HG03095 (cell line): ENCODE results near the gene AANAT.

Source experiments
- ATAC-seq: cut with Tn5 transposase; IDR thresholded peaks from one replicate; pipeline ENCODE4 v1.9.1; 2021; ENCODE audit warnings: moderate library complexity; ENCODE audit not compliant: unreplicated experiment

AANAT gene

GRCh38 chr17:76485569-76485968, 18.2 kb downstream of the AANAT start:
- no peak for ATAC-seq

- no peak for ATAC-seq
These were observed 20.2 kb downstream of the AANAT start for GRCh38 chr17:76487451-76488192.

- ATAC-seq, result no peak
These were observed 22.8 kb downstream of the AANAT start for GRCh38 chr17:76490112-76490710.

- no peak for ATAC-seq
These were observed 24.1 kb downstream of the AANAT start for GRCh38 chr17:76491271-76492122.

- ATAC-seq, result no peak
These were observed 25.0 kb downstream of the AANAT start for GRCh38 chr17:76492123-76492988.

GRCh38 chr17:76492989-76493501, 25.6 kb downstream of the AANAT start:
- ATAC-seq, result no peak

- no peak for ATAC-seq
These were observed 26.2 kb downstream of the AANAT start for GRCh38 chr17:76493505-76494167.

GRCh38 chr17:76495663-76496400, 28.4 kb downstream of the AANAT start:
- no peak for ATAC-seq

GRCh38 chr17:76496464-76496863, 29.1 kb downstream of the AANAT start:
- no peak for ATAC-seq

- no peak for ATAC-seq
These were observed 30.2 kb downstream of the AANAT start for GRCh38 chr17:76497699-76497978.

- ATAC-seq, result no peak
These were observed 30.8 kb downstream of the AANAT start for GRCh38 chr17:76497979-76498875.

- no peak for ATAC-seq
These were observed 31.5 kb downstream of the AANAT start for GRCh38 chr17:76498876-76499251.

GRCh38 chr17:76499267-76499667, 31.9 kb downstream of the AANAT start:
- no peak for ATAC-seq

- no peak for ATAC-seq
These were observed 32.8 kb downstream of the AANAT start for GRCh38 chr17:76500074-76500746.

GRCh38 chr17:76500747-76501017, 33.3 kb downstream of the AANAT start:
- ATAC-seq, result peak; percentile 7

GRCh38 chr17:76501018-76501826, 33.8 kb downstream of the AANAT start, which contains the start of gene RHBDF2:
Gene RHBDF2, minus strand, starts transcription at chr17:76501423. Its CDS starts 19,899 bp downstream, at chr17:76481524.
- peak; percentile 67 for ATAC-seq

- no peak for ATAC-seq
These were observed 34.5 kb downstream of the AANAT start for GRCh38 chr17:76501827-76502307.
